KOPT-K1 (cell line): ENCODE measurements around the gene FAM200A.
"Not testable (repeated sequence)": the region's sequence is repeated elsewhere in the genome, so short reads cannot be mapped to it uniquely, and the experiment has no call there.

Experiments used
- H3K27ac ChIP-seq: fragments of 200-600 bp; sonication (generic); 2 replicates; pipeline ENCODE4 v1.5.1; 2016; ENCODE audit warnings: antibody characterized with exemption, mild to moderate bottlenecking, low read depth, low read length; ENCODE audit not compliant: poor library complexity, severe bottlenecking
- H3K36me3 ChIP-seq: fragments of 200-600 bp; sonication (generic); 2 replicates; pipeline ENCODE4 v1.5.1; 2017; ENCODE audit warnings: antibody characterized with exemption, mild to moderate bottlenecking, low read length, moderate library complexity; ENCODE audit not compliant: insufficient read depth
- H3K9me3 ChIP-seq: fragments of 200-600 bp; sonication (generic); 2 replicates; pipeline ENCODE4 v1.5.1; 2017; ENCODE audit warnings: antibody characterized with exemption, low read length, mild to moderate bottlenecking; ENCODE audit not compliant: insufficient read depth, poor library complexity, severe bottlenecking

FAM200A gene

DNA sequence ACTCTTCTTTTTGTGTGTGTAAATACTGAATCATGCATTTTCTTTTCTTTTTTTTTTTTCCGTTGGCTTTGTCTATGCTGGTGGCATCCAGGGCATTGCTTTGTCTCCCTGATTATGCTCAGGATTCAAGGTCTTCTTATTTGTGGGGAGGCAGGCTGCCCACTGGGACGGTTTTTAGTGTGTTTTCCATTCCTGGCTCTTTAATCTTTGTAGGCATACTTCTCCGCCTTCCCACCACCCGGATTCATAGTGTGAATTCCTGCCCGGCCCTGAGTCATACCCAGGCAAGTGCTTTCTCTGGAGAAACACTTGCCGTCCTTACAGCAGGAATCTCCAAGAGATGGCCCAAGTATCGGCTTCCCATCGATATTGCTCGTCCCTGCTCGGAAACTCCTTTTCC is 11.7 kb upstream of the FAM200A start:
- no peaks in the 10 kb centered on the region for H3K9me3 ChIP-seq
- H3K36me3 ChIP-seq = peaks cover 85% of the 10 kb centered on the region
- no peak overlapping the region for H3K27ac ChIP-seq

DNA sequence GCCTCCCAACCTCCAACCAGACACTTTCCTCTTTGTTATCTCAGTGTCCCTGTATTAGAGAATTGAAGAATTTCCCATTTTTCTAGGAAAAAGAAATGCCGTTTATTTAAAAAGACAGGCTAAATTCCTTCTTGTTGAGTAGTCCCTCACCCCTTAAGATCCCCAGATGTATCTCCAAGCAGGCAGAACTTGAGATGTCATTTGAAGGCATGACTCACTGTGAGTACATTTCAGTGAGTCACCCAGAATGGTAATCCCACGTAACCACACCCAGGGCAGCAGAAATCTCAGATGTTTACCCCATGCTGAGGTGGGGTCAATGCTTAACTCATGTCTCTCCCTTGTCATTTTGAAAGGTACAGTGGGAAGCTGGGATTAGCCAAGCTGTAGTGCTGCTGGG is 10.9 kb upstream of the FAM200A start:
- no peaks in the 10 kb centered on the region for H3K9me3 ChIP-seq
- peaks cover 78% of the 10 kb centered on the region for H3K36me3 ChIP-seq
- H3K27ac ChIP-seq = no peak overlapping the region

DNA sequence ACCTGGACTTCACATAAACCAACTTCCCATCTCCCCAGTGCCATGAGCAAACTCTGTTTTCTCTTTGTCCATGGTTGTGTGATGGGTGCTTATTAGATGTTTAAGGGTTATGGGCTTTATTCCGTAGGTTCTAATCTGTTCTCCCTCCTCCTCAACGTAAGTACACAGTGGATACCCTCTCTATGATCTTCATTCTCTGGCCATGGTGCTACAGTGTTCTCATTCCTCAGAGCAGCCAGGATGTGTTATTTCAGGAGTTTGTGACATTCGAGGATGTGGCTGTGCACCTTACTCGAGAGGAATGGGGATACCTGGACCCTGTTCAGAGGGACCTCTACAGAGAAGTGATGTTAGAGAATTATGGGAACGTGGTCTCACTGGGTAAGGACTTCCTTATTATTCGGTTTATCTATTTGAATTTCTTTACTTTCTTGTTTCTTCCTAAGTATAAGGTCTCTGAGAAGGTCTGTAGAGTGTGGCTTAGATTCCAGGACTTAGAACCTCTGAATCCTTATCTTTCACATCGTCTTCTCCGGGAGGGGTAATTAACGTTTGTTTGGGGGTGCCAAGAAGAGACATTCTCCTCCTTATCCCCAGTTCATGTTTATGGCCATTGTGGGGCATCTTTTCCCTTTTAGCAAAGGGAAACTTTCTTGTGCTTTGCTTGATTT is 10.3 kb upstream of the FAM200A start:
- Histone ChIP-seq H3K27ac (no peak overlapping the region), H3K9me3 (no peaks in the 10 kb centered on the region), H3K36me3 (peaks cover 72% of the 10 kb centered on the region)

DNA sequence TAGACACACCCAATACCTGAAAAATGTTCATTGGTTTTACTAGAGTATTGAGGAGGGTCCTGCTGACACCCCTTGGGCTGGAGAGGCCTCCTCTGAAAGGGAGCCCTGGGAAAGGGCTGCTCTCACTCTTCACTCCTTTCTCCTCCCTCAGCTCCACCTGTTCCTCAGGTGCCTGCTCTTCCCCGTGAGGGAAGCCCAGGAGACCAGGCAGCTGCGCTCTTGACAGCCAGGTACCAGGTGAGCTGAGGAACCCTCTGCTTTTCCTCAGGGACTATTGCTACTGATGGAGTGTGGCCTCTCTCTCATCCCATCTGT is 9.8 kb upstream of the FAM200A start:
- Histone ChIP-seq H3K27ac (no peak overlapping the region), H3K36me3 (peaks cover 72% of the 10 kb centered on the region), H3K9me3 (no peaks in the 10 kb centered on the region)

DNA sequence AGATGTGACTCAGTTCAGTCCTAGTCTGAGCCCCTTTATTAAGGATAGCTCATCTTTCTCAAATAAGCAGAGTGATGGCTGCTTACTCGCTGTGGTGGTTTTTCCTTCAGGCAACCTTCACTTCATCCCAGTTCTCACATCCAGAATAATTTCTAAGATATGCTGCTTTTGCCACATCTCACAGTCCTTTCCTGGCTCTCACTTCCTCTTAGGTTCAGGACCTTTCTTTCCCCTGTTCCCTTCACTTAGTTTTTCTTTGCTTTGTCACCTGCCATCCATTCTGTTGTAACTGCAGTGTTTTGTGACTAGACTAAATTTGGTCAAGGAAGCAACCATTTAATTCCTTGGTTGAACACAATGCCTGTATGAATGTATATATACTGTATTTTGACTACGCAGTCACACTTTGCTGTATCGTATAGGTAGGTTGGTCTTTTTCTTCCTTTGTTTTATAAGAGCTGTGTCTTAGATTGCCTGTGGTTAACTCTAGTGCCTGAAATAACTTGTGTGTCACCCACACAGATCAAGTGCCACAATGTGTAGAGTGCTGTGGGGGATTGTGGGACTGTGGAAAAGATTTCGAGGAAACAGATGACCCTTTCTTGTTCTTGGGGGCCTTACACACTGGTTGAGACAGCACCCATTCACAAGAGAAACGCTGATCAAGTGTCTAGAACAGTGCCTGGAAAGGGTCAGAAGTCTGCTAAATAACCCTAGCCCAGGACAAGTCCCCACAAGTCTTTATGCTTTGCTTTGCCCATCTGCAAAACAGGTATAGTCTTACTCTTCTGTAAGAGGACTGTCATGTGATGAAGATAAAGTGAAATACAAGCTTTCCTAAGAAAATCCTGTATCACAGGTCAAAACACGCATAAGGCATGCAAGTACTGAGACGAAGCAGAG is 9.2 kb upstream of the FAM200A start:
- Histone ChIP-seq H3K9me3 (no peaks in the 10 kb centered on the region), H3K27ac (no peak overlapping the region), H3K36me3 (peaks cover 72% of the 10 kb centered on the region)

DNA sequence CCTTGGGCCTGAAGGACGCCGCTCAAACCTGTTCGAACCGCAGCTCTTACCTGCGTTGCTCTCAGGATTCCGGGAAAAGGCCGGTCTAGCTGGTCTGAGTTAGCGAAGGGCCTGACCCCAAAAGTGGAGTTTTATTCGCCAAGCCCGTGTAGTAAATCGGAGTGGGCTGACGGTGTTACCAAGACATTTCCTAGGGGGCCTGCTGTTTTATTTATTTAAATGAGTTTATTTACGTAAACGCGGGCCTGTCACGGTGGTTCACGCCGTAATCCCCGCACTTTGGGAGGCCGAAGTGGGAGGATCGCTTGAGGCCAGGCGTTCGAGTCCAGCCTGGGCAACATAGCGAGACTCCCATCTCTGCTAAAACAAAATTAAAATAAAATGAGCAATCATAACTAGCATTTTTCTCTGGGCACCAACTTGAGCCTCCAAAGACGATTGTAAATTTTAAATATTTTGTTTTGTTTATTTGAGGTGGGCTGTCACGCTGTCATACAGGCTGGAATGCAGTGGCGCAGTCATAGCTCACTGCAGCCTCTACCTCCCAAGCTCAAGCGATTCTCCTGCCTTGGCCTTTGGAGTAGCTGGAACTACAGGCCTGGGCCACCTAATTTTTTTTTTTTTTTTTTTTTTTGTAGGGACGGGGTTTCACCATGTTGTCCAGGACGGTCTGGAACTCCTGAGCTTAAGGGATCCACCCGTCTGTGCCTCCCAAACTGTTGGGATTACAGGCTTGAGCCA is 7.4 kb upstream of the FAM200A start:
- Histone ChIP-seq H3K9me3 (no peaks in the 10 kb centered on the region), H3K36me3 (peaks cover 72% of the 10 kb centered on the region), H3K27ac (peak overlapping the region; percentile 98)

DNA sequence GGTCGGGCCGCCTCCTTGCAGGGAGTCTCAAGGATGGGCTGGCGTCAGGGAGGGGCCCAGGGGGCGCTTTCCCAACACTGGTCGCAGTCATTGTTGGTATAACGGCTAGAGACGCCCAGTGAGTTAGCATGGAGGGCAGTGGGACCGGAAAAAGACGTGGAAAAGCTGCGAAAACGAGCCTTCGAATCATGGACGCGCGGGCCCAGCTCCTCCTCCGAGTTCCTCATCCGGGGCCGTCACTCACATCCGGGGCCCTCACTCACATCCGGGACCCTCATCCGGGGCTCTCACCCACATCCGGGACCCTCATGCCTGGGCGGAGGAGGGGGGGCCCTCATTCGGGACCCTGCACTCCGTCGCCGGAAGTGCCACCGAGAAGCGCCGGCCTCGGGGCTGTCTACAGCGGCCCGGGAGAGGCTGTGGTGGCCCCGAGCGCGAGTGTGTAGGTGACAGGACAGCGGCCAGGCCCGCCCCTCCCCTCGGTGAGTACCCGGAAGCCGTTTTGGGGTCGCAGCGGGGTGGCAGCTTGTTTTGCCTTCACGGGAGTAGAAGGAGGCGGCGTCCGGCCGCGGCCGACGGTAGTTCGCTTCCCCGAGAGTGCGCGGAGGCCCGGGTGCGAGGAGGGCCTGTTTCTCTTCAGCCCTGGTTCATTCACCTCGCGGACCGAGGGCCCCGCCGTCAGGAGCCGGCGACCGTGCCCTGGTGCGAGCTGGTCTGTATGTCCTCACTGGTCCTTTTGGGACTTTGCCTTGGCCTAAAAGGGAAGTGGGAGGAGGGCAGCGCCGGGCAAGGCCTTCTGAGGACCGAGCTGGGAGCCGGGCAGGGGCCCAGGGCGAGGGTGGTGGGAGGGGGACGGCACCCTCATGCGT is 6.6 kb upstream of the FAM200A start, which contains the start of gene ZNF655:
TSS of gene ZNF655 (plus strand) at position 337 of the 869 bp plus-strand sequence. CDS start 1,918 bp downstream, outside the sequence.
- Histone ChIP-seq H3K36me3 (peaks cover 70% of the 10 kb centered on the region), H3K9me3 (no peaks in the 10 kb centered on the region), H3K27ac (peak within 1 kb of the TSS; percentile 98)

DNA sequence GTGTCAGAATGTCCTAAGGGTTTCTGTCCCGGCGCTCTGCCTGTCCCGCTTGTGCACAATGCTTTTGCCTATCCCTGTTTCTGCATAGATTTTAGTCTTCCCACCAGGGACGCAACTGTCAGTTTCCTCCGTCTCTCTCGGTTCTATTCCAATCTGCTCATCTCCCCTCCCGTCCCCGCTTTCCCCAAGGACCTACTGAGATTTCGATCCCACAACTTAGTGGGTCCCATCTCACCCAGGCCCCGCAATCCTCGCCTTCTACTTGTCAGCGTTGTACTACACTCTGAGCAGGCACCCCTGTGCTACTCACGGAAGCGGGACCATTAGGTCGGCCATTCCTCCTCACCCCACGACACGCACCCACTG is 6.0 kb upstream of the FAM200A start:
- no peaks in the 10 kb centered on the region for H3K9me3 ChIP-seq
- peak overlapping the region; percentile 98 for H3K27ac ChIP-seq
- peaks cover 71% of the 10 kb centered on the region for H3K36me3 ChIP-seq

DNA sequence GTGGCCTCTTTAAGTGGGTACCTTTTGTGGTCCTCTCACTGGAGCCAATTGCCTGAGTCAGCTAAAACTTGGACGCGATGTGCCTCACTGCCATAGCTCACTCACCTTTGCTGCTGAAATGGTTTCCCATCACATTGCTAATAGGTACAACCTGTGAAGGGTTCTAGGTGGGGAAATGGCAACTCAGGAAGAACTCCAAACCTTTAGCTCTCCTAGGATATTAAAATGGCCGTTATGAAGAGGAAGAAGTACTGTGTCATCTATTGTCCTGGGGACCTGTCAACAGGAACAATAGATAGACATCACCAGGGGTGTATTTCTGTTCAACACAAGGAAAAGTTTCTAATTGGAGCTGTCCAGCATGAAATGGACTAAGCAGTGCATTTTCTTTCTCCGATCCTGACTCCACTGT is 5.3 kb upstream of the FAM200A start:
- H3K9me3 ChIP-seq = no peaks in the 10 kb centered on the region
- H3K36me3 ChIP-seq = peaks cover 64% of the 10 kb centered on the region
- peak overlapping the region; percentile 98 for H3K27ac ChIP-seq

DNA sequence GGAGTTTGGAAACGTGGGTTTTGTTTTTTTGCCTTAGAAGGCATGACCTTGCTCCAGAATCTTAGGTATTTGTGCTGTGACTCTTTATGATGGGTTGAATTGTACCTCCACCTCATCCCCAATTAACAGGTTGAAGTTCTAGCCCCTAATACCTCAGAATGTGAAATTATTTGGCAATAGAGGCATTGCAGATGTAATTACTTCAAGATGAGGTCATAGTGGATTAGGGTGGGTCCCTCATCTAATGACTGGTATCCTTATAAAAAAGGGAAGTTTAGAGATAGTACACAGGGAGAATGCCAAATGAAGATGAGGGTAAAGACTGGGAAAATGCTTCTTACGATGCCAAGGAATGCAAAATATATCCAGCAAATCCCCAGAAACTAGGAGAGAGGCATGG is 3.0 kb upstream of the FAM200A start:
- Histone ChIP-seq H3K36me3 (peaks cover 41% of the 10 kb centered on the region), H3K27ac (no peak overlapping the region), H3K9me3 (no peaks in the 10 kb centered on the region)

DNA sequence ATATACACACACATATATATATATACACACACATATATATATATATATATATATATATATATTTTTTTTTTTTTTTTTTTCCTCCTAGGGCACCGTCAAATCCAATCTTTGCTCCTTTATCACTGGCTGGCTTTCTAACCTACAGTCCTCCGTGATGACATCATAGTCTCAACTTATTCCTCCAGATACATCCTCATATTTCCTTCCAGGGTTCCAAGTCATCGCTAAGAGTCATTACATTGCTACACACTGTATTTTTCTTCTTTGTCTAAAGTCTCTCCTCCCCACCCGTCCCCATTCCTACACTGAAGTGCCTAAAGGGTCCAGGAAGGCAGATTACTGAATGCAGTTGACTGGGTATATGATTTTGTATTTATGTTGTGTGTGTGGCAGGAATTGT is 1.1 kb upstream of the FAM200A start:
- H3K9me3 ChIP-seq = no peaks in the 10 kb centered on the region
- H3K36me3 ChIP-seq = peaks cover 45% of the 10 kb centered on the region
- no peak overlapping the region for H3K27ac ChIP-seq

DNA sequence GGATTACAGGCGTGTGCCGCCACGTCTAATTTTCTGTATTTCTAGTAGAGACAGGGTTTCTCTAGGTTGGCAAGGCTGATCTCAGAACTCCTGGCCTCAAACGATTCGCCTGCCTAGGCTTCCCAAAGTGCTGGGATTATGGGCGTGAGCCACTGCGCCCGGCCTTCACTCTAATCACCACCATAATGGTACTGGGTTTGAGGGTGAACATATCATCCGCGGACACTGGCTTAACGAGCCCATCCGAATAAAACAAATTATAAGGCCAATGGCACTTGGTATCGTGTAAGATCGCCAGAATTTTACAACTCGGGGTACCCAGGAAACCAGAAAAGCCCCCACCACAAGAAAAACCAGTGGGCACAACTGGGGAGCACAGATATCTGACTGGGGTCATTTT is 580 bp downstream of the FAM200A start:
- Histone ChIP-seq H3K9me3 (no peaks in the 10 kb centered on the region), H3K36me3 (peaks cover 52% of the 10 kb centered on the region), H3K27ac (peak overlapping the region; percentile 76)

DNA sequence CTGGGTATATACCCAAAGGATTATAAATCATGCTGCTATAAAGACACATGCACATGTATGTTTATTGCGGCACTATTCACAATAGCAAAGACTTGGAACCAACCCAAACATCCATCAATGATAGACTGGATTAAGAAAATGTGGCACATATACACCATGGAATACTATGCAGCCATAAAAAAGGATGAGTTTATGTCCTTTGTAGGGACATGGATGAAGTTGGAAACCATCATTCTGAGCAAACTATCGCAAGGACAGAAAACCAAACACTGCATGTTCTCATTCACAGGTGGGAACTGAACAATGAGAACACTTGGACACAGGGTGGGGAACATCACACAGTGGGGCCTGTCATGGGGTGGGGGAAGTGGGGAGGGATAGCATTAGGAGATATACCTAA is 2.4 kb downstream of the FAM200A start:
- H3K27ac ChIP-seq, H3K9me3 ChIP-seq: not testable (repeated sequence)
- H3K36me3 ChIP-seq = peaks cover 36% of the 10 kb centered on the region

DNA sequence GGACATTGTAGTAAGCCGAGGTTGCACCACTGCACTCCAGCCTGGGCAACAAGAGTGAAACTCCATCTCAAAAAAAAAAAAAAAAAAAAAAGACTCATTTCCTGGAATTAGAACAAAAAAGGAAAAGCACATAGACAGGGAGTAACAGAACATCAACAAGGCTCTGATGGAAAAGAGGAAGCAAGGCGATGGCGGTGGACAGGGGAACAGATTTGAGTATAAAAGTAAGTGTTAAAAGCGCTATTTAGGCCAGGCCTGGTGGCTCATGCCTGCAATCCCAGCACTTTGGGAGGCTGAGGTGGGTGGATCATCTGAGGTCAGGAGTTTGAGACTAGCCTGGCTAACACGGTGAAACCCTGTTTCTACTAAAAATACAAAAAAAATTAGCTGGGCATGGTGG is 6.6 kb downstream of the FAM200A start:
- not testable (repeated sequence) for H3K27ac ChIP-seq
- peaks cover 37% of the 10 kb centered on the region for H3K9me3 ChIP-seq
- peaks cover 21% of the 10 kb centered on the region; the same call in 1 of the 2 replicates for H3K36me3 ChIP-seq
